LHCN-M2 (cell line): Measurements from ENCODE around the gene BCL7C. TPM values are rescaled to one million over a fixed set of nuclear protein-coding genes. Genes with fewer than 3 reads are reported as not detected.
"Not testable (repeated sequence)": the region's sequence is repeated elsewhere in the genome, so short reads cannot be mapped to it uniquely, and the experiment has no call there.

ENCODE experiments used
- DNase-seq: peaks from one replicate; pipeline ENCODE4 v3.0.0-alpha.2; 2012; ENCODE audit warnings: low read depth
- total RNA-seq: library from RNA; depleted of rRNA; stranded (reverse); fragments of >200 nt; gene quantifications from 2 replicates; pipeline ENCODE4 v1.2.3, GENCODE V29; 2014

BCL7C gene
- total RNA-seq, 1 experiment from 2014 or later = 71.5 TPM

GRCh38 chr16:30870904-30871303, 23.0 kb downstream of the BCL7C start:
- no peak for DNase-seq

DNA sequence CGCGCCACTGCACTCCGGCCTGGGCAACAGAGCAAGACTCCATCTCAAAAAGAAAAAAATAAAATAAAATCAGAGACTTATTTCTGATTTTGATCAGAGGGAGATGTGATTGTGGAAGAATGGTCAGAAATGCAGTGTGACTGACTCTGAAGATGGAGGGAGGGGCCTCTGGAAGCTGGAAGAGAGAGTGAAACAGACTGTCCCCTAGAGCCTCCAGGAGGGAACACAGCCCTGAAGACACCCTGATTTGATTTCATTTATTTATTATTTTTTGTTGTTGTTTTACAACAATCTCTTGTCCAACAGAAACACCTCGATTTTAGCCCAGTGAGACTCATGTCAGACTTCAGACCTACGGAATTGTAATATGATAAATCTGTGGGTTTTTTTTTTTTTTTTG, 26.1 kb downstream of the BCL7C start:
- DNase-seq = no peak

- no peak for DNase-seq
Measured at GRCh38 chr16:30866031-30866430, 27.8 kb downstream of the BCL7C start.

GRCh38 chr16:30863178-30863577, 30.7 kb downstream of the BCL7C start:
- DNase-seq = not testable (repeated sequence)

DNA sequence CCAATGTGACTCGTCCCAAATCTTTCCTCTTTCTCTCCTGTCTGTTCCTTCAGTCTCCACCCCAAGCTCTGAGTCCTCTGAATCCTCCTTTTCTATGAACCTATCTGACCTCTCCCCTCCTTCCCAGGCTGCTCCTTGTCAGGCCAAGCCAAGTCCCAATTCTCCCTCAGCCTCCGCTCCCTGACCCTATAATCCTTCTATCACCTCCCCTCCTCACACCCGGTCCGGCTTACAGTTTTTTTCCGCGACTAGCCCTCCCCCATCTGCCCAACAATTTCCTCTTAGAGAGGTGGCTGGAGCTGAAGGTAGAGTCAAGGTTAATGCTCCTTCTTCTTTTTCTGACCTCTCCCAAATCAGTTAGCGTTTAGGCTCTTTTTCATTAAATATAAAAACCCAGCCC, 33.1 kb downstream of the BCL7C start:
- not testable (repeated sequence) for DNase-seq

DNA sequence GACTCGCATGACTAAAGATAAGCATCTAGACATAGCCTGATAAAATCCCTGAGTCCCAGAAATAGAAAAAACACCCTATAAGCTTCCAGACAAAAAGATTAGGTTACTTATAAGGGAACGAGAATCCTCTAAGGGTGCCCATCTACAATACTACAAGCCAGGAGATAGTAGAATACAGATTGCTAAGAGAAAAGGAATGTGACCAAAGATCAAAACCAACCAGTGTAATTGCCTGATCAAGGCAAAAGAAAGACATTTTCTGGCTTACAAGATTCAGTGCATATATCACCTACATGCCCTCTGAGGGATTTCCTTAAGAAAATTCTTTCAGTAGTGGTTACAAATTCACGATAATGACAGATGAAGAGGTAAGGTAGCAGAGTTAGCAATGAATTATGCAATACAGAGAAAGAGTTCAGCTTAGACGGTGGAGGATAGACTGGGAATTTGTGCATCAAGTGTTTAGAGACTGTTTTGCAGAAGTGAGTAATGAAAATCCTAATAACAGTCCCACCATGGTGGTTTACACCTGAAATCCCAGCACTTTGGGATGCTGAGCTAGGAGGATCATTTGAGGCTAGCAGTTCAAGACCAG, 35.0 kb downstream of the BCL7C start:
- DNase-seq = no peak

DNA sequence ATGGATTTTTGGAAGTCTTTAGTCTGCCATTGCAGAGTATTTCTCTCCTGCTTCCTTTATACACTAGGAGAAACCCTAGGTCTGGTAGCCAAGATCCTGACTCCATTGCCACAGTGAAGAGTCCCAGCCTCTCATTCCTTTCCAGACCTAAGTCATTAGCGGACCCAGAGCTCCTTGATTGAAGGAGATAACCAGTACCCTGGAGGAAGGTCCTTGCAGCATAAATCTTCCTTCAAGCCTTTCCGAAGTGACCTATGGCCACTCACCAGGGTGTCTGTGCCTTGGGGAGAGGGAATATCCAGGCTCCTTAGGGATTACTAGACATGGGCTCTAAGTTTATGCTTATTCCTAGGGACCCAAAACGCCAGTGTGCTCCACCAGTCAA, 35.8 kb downstream of the BCL7C start:
- no peak for DNase-seq

DNA sequence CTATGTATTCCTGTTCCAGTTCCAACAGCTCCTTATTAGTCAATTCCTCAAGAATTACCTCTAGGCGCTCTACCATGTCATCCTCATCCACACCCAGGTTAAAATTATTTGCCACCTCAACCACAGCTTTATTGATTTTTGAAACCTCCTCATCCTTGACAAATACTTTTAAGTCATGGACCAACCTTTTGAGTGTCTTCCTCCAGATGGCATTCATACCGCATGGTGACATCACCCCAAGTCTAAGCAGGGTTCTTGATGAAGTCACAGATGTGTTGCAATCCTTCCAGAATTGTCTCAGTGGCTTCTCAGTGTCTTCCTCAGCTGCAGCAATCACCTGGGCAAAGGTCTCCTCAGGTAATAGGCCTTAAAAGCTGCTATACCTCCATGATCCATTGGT, 40.1 kb downstream of the BCL7C start:
- DNase-seq = no peak

- no peak for DNase-seq
Measured at GRCh38 chr16:30850246-30850645, 43.6 kb downstream of the BCL7C start.

- DNase-seq = no peak
Measured at GRCh38 chr16:30846649-30847402, 47.1 kb downstream of the BCL7C start.

- DNase-seq = peak; percentile 84
Measured at GRCh38 chr16:30844671-30845449, 49.0 kb downstream of the BCL7C start.

DNA sequence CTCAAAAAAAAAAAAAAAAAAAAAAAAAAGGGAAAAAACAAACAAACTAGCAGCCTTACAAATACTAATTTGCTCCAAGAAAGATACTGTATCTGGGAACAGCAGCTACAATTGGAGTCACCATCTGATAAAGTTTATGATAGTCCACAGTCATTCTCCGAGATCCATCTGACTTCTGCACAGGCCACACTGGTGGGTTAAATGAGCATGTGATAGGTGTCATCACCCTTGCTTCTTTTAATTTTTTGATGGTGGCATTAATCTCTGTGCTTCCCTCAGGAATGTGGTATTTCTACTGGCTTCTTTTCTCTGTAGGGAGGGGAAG, 49.6 kb downstream of the BCL7C start:
- no peak for DNase-seq

GRCh38 chr16:30843501-30843900, 50.4 kb downstream of the BCL7C start:
- DNase-seq = no peak

- DNase-seq = no peak
Measured at GRCh38 chr16:30842971-30843370, 50.9 kb downstream of the BCL7C start.

DNA sequence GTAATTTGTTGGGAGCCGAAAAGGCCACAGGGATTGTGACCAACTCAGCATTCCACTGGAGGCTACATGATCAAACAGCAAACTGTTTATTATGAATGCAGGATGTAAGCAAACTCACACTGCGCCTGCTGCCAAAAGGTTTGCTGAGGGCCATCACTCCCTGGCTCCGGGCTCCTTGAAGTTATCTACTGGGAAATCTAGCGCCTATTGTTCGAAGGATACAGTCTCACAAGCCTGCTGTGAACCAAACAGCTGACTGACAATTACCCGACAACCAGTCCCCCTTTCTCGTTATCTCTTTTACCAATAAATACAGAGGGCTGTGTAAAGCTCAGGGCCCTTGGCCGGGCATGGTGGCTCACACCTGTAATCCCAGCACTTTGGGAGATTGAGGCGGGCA, 52.5 kb downstream of the BCL7C start:
- DNase-seq = no peak

- no peak for DNase-seq
Measured at GRCh38 chr16:30840611-30841010, 53.3 kb downstream of the BCL7C start.

GRCh38 chr16:30839523-30840227, 54.2 kb downstream of the BCL7C start:
- no peak for DNase-seq

DNA sequence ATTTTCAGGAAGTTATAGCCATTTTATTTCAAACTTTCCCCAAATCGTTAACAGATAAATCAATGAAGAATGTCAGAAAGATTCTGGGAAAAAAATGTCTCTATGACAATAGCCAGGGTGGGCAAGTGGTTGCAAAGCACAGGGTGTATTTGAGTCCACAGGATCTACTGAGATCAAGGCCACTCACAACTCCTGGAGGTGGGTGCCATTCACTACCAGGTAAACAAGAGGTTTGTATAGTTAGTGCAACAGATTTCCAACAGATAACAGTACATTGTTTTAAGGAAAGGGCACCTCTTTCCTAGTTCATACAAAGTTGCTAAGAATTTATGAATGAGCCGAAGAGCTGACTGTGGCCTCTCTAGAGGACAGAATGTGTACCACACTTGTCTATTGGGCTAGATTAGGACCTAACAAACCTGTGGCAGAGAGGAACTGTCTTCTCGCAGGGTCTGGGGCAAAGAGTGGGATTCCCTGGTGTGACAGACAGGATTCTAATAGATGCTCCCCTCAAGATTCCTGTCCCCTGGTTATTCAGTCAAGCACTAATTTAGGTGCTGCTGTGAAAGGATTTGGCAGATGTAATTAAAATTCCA, 54.9 kb downstream of the BCL7C start:
- DNase-seq = no peak

GRCh38 chr16:30837904-30838303, 56.0 kb downstream of the BCL7C start:
- DNase-seq = no peak
